GM13976 (cell line): ENCODE measurements around the gene GRIN2A.

ENCODE experiments used
- DNase-seq: peaks from one replicate; pipeline ENCODE4 v3.0.0; 2012; ENCODE audit warnings: low spot score
- in situ Hi-C: fragments of 300-500 bp; cut with MboI; formaldehyde crosslinking; loops from one replicate; pipeline ENCODE4 v1.12.0; 2022; ENCODE audit warnings: low sequenced_read_pairs, mixed read lengths, inconsistent platforms; ENCODE audit not compliant: unreplicated experiment
- TF ChIP-seq, protein P1 (sequence below): IDR thresholded peaks from 2 replicates; pipeline ENCODE4 v1.5.1; 2012; ENCODE audit warnings: borderline replicate concordance, mild to moderate bottlenecking; ENCODE audit not compliant: insufficient read depth; ENCODE audit errors: extremely low read depth, missing control alignments, control extremely low read depth

The GRIN2A gene

DNA sequence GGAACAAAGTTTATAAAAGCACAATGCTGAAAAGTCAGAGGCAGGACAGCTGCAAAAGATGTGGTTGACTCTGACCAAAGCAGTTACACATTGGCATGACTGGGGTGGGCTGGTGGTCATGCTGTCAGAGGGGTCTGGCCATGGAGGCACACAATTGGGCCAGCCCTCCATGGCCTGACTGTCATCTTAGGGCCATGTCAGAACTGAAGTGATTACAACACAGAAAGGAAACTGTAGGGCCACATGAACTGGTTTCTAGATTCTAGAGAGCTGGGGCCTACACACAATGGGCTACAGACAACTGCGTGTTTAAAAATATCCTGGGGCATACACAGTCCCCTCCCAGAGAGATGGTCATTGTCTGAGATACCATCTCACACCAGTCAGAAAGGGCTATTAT, 380.6 kb downstream of the GRIN2A start:
- no peak for DNase-seq
- in situ Hi-C loops = no loop called here
- TF ChIP-seq, protein P1, sequence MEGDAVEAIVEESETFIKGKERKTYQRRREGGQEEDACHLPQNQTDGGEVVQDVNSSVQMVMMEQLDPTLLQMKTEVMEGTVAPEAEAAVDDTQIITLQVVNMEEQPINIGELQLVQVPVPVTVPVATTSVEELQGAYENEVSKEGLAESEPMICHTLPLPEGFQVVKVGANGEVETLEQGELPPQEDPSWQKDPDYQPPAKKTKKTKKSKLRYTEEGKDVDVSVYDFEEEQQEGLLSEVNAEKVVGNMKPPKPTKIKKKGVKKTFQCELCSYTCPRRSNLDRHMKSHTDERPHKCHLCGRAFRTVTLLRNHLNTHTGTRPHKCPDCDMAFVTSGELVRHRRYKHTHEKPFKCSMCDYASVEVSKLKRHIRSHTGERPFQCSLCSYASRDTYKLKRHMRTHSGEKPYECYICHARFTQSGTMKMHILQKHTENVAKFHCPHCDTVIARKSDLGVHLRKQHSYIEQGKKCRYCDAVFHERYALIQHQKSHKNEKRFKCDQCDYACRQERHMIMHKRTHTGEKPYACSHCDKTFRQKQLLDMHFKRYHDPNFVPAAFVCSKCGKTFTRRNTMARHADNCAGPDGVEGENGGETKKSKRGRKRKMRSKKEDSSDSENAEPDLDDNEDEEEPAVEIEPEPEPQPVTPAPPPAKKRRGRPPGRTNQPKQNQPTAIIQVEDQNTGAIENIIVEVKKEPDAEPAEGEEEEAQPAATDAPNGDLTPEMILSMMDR = no peak

DNA sequence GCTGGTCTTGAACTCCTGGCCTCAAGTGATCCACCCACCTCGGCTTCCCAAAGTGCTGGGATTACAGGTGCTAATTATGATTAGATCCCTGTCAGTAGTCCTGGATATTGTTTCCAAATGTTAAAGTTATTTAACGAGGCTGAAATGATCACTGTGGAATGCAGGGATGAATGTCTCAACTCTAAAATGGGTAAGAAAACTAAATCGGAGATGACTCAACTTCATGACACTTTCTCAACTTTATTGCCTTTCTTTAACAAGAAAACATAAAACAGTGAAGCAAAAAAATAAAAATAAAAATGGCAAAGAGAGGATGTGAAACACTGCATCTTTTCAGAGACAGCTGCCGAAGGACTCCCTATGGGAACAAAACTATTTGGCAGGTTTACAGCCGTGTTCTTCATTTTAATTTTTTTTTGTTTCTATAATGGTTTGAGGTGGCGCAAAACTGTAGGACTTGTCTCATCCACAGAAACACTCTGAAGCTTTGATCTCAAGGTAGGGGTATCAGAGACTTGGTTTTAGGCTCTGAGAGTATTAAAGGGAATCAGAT, 382.0 kb downstream of the GRIN2A start:
- TF ChIP-seq, protein P1 = no peak
- no peak for DNase-seq
- in situ Hi-C loops = no loop called here

DNA sequence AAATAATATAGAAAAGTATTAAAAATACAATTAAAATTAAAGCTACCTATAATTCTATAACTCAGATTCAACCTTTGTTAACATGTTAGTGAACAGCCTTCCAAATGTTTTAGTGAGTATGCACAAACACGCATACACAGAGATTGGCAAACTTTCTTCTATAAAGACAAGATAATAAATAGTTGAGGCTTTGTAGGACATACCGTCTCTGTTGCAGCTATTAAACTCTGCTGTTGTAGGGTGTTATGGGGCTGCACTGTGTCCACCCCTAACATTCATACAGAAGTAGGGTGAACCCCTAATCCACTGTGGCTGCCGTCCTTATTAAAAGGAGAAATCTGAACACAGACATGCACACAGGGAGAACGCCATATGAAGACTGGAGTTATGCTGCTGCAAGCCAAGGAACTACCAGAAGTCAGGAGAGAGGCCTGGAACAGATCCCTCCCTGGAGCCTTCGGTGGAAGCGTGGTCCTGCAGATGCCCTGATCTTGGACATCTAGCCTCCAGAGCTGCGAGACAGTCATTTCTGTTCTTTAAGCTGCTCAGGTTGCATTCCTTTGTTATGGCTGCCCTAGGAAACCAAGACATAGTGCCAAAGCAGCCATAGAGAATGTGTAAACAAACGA, 383.2 kb downstream of the GRIN2A start:
- TF ChIP-seq, protein P1 = no peak
- DNase-seq = no peak
- in situ Hi-C loops = no loop called here

GRCh38 chr16:9798474-9798873, 383.8 kb downstream of the GRIN2A start:
- TF ChIP-seq, protein P1 = no peak
- in situ Hi-C loops = no loop called here
- no peak for DNase-seq

DNA sequence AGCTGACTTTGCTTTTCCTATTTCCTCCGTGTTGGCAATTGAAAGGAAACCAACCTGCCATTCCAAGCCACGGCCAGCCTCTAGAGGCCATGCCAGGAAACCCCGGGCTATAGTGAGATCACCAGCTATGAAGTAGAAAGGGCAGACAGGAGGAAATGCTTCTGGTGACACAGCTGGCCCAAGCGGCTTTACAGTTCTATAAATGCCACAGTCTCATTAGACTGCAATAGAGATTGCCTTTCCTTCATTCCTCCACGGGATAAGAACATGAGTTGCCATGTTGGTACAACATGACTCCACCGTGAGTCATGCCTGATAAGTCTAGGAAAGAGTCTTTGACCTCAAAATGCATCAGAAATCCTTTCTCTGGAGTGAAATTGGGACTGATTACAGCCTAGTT, 384.9 kb downstream of the GRIN2A start:
- DNase-seq = no peak
- TF ChIP-seq, protein P1 = no peak
- in situ Hi-C loops = no loop called here

DNA sequence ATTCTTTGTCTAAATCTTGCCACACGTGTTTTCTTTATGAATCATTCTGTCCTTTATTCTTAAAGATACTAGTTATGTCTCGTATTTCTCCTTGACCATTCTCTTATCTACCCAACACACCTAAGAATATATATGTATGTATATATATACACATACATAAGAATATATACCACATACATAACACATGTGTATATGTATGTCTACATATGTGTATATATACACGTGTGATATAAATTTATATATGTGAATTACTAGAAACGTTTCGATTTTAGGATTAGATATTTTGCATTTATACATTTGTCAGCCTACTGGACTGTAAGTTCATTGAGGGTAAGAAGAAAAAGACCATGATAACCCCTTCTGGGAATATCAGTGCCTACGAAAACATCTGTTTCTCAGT, 388.6 kb downstream of the GRIN2A start:
- in situ Hi-C loops = no loop called here
- no peak for DNase-seq

More for the DNA sequence above, 388.6 kb downstream of the GRIN2A start:
- TF ChIP-seq, protein P1 = no peak
